PC-9 (cell line): Measurements from ENCODE around the gene AP4B1.

Experiments used
- CTCF ChIP-seq: fragments of 200-600 bp; sonication (generic); conservative IDR thresholded peaks from 2 replicates; pipeline ENCODE4 v1.6.1; 2017; ENCODE audit warnings: mixed run types, antibody characterized with exemption, mild to moderate bottlenecking, moderate library complexity
- EZH2 ChIP-seq: fragments of 200-600 bp; sonication (generic); IDR thresholded peaks from 2 replicates; pipeline ENCODE4 v1.8.0; 2017; ENCODE audit warnings: antibody characterized with exemption, low read depth

- no peak for TF ChIP-seq EZH2
- TF ChIP-seq CTCF = no peak
Measured at GRCh38 chr1:113941245-113941559, 36.6 kb upstream of the AP4B1 start.
